Hepatocyte (in vitro differentiated cells): ENCODE results near the gene MORC2.

Experiments used
- CTCF ChIP-seq: fragments of 200-600 bp; sonication (generic); IDR thresholded peaks from 2 replicates; pipeline ENCODE4 v1.5.1; 2016; ENCODE audit warnings: antibody characterized with exemption, mild to moderate bottlenecking; ENCODE audit not compliant: poor library complexity
- EZH2 ChIP-seq: fragments of 200-600 bp; sonication (generic); IDR thresholded peaks from 2 replicates; pipeline ENCODE4 v1.6.1; 2016; ENCODE audit warnings: antibody characterized with exemption, mild to moderate bottlenecking, borderline replicate concordance

DNA sequence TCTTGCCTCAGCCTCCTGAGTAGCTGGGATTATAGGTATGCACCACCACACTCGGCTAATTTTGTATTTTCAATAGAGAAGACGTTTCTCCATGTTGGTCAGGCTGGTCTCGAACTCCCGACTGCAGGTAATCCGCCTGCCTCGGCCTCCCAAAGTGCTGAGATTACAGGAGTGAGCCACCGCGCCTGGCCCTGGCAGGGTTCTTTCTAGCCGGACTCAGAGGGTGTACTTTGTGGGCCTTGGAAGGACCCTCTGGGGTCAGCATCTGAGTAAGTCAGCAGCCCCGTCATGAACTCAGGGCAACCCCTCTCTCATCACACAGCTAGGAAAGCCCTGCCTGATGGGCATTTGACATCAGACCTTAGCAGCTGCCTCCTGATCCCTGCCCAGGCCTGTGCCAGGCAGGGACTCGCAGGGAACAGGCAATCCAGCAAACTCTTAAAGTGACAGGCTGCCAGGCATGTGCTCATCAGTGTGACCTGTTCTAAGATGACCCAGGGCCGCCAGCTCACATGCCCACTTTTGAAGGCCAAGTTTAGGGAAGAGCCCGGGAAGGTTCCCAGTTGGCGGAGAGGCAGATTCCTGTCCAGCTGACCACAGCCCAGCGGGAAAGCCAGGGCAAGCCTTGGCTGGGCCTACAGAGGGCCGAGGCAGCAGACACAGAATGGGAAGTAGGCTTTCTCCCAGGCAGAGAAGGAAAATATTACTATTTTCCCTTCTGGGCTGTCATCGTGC is 92.9 kb downstream of the MORC2 start:
- TF ChIP-seq EZH2 (no peak), CTCF (no peak)
